Measurements from ENCODE around the gene ARL14EP. TPM values are rescaled to one million over a fixed set of nuclear protein-coding genes. Genes with fewer than 3 reads are reported as not detected.
A peak's percentile ranks its signal among the peaks of the same experiment; 100 is the strongest.

The ARL14EP gene
- total and polyA plus RNA-seq, 4 donors = 36.8 to 53.7 (median 45.1) TPM

DNA sequence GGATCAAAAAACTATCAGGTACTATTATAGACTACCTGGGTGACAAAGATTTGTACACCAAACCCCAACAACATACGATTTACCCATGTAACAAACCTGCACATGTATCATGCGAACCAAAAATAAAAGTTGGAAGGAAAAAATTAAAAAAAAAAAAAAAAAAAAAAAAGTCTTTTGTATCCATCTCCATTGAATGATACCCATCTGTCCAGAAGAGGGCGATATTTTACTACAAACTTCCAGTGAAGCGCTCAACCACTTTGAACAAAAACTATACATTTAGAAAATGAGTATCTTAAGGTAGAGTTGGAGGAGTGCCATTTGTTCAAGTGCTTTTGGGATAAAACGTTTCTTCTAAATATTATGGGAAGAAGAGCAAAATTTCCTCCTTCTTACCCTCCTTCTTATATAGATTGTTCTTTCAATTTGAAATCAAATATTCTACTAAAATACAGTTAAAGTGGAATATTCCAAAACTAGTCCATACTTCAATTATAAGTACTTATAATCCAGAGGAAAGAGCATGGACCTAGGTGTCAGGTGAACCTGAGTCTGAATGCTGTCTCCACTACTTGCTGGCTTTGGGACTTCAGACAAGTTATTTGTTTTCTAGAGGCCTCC is 23.3 kb downstream of the ARL14EP start:
- no CpG with 5 or more reads among the region's 5 CpGs for WGBS (ENCODE audit: insufficient coverage)
- H3K27ac ChIP-seq (ENCODE audit: low read depth, low read length) = no peak overlapping the region
- H3K27me3 ChIP-seq (ENCODE audit: control insufficient read depth, insufficient read depth, low read length) = no peaks in the 10 kb centered on the region
- no peak overlapping the region for H3K4me3 ChIP-seq (ENCODE audit: low read depth, low read length)
- no peaks in the 10 kb centered on the region for H3K9me3 ChIP-seq (ENCODE audit: control insufficient read depth, insufficient read depth, low read length)
- peak in 5 of 6 donors; percentile 60 to 95 (median 69) for DNase-seq (ENCODE audit: low read depth in 4 of 6, low spot score in 6 of 6)
- no peaks in the 10 kb centered on the region for H3K36me3 ChIP-seq (ENCODE audit: control insufficient read depth, insufficient read depth, low read length)
- no peaks in the 10 kb centered on the region for H3K4me1 ChIP-seq (ENCODE audit: control insufficient read depth, insufficient read depth, low read length)

DNA sequence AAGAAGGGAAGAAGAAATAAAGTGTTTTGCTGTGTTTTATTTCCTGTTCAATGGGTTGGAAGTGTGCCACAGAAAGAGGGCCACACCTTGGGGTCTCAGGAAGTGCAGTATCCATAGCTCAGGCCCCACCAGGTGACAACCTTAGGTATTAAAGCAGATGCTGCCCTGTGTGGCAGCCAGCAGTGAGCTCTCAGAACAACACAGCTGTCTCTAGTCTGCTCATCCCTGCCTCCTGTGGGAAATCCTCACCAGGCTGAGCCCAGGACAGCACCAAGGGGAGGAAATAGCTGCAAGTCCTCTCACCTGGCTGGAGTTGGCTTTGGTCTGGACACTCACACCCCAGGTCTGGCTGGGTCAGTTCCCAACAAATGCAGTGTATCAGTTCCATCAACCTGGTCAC is 25.1 kb downstream of the ARL14EP start:
- Histone ChIP-seq H3K27me3 (ENCODE audit: control insufficient read depth, insufficient read depth, low read length) (no peaks in the 10 kb centered on the region), H3K4me3 (ENCODE audit: low read depth, low read length) (no peak overlapping the region), H3K27ac (ENCODE audit: low read depth, low read length) (no peak overlapping the region), H3K4me1 (ENCODE audit: control insufficient read depth, insufficient read depth, low read length) (peaks cover 10% of the 10 kb centered on the region), H3K9me3 (ENCODE audit: control insufficient read depth, insufficient read depth, low read length) (no peaks in the 10 kb centered on the region), H3K36me3 (ENCODE audit: control insufficient read depth, insufficient read depth, low read length) (no peaks in the 10 kb centered on the region)
- no peak for DNase-seq (ENCODE audit: low read depth in 4 of 6, low spot score in 6 of 6)

DNA sequence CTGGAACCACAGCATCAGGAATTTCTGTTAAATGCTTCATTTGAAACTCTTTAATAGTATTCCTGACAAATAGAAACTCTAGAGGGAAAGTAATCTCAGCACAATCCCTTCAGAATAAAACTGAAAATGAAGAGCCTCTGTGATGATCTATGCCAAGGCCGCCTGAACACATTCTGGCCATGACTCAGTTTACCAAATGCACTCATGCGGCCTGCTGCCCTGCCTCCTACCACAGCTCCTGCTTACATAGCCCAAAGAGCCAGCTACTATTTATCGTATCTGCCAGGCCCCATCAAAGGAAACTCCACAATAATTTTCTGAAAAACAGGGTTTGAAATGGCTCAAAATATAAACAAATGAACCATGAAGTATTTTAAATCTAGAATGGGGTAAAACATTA is 27.0 kb downstream of the ARL14EP start:
- no peak for DNase-seq (ENCODE audit: low read depth in 4 of 6, low spot score in 6 of 6)
- WGBS (ENCODE audit: insufficient coverage) = 100% methylated on average over 1 of the region's 3 CpGs
- H3K36me3 ChIP-seq (ENCODE audit: control insufficient read depth, insufficient read depth, low read length) = no peaks in the 10 kb centered on the region
- no peak overlapping the region for H3K27ac ChIP-seq (ENCODE audit: low read depth, low read length)
- no peak overlapping the region for H3K4me3 ChIP-seq (ENCODE audit: low read depth, low read length)
- H3K9me3 ChIP-seq (ENCODE audit: control insufficient read depth, insufficient read depth, low read length) = no peaks in the 10 kb centered on the region
- H3K4me1 ChIP-seq (ENCODE audit: control insufficient read depth, insufficient read depth, low read length) = peaks cover 10% of the 10 kb centered on the region
- H3K27me3 ChIP-seq (ENCODE audit: control insufficient read depth, insufficient read depth, low read length) = no peaks in the 10 kb centered on the region

DNA sequence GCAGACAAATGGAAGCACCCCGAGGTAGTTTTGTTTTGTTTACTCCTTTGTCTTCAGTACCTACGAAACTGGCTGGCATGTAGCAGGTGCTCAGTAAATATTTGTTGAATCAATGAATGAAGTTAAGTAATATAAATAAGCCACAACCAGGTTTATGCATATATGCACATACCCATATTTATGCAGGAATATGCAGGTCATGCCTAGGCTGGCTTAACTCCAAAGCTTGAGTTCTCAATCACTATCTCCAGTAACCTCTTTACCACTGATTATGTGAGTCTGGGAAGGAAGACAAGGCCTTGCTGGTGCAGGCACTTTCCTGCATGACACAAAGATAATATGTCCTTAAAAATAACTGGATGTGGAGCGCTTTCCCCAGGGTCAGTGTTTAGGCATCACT is 27.5 kb downstream of the ARL14EP start:
- no CpG with 5 or more reads among the region's 3 CpGs for WGBS (ENCODE audit: insufficient coverage)
- Histone ChIP-seq H3K36me3 (ENCODE audit: control insufficient read depth, insufficient read depth, low read length) (no peaks in the 10 kb centered on the region), H3K4me3 (ENCODE audit: low read depth, low read length) (no peak overlapping the region), H3K4me1 (ENCODE audit: control insufficient read depth, insufficient read depth, low read length) (peaks cover 10% of the 10 kb centered on the region), H3K27ac (ENCODE audit: low read depth, low read length) (no peak overlapping the region), H3K27me3 (ENCODE audit: control insufficient read depth, insufficient read depth, low read length) (no peaks in the 10 kb centered on the region), H3K9me3 (ENCODE audit: control insufficient read depth, insufficient read depth, low read length) (no peaks in the 10 kb centered on the region)
- no peak for DNase-seq (ENCODE audit: low read depth in 4 of 6, low spot score in 6 of 6)

DNA sequence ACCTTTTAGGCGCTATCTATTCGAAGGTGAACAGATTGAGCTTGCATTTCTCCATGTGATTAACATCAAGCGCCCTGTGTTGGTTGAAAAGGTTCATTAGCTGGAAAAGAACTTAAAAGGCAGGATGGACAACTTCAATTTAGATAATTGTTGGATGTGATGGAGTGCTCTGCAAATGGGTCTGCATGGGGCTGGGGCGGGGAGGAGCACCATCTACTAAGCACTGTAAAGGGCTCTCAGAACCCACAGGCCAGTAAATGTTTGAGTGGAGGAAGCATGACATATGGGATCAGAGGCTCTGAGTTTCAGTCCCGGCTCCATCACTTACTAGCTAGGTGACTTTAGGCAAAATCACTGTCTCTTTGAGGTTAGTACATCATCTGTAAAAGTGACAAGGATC is 28.2 kb downstream of the ARL14EP start:
- 86% methylated on average over 4 of the region's 5 CpGs for WGBS (ENCODE audit: insufficient coverage)
- Histone ChIP-seq H3K9me3 (ENCODE audit: control insufficient read depth, insufficient read depth, low read length) (no peaks in the 10 kb centered on the region), H3K4me3 (ENCODE audit: low read depth, low read length) (no peak overlapping the region), H3K4me1 (ENCODE audit: control insufficient read depth, insufficient read depth, low read length) (peaks cover 10% of the 10 kb centered on the region), H3K36me3 (ENCODE audit: control insufficient read depth, insufficient read depth, low read length) (no peaks in the 10 kb centered on the region), H3K27me3 (ENCODE audit: control insufficient read depth, insufficient read depth, low read length) (no peaks in the 10 kb centered on the region), H3K27ac (ENCODE audit: low read depth, low read length) (no peak overlapping the region)
- peak in 1 of 6 donors; percentile 10 for DNase-seq (ENCODE audit: low read depth in 4 of 6, low spot score in 6 of 6)

DNA sequence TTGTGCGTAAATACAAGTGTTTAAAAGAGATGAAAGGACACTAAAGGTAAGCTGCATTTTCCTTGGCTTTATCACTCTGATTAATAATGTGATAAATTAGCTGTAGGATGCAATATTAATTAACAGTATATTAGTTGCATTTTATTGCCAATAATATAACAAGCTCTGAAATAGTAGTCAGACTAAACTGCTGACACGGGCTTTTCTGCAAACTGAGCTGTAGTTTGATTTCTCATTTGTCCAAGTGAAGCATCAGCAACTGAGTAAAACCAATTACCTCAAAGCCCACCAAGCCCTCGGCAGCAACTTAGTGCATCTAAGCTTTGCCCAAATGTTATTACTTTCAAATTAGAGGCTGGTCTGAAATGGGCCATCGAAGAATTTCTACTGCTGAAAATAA is 33.5 kb downstream of the ARL14EP start:
- DNase-seq (ENCODE audit: low read depth in 4 of 6, low spot score in 6 of 6) = peak in 1 of 6 donors; percentile 73
- Histone ChIP-seq H3K36me3 (ENCODE audit: control insufficient read depth, insufficient read depth, low read length) (no peaks in the 10 kb centered on the region), H3K27ac (ENCODE audit: low read depth, low read length) (no peak overlapping the region), H3K4me3 (ENCODE audit: low read depth, low read length) (no peak overlapping the region), H3K27me3 (ENCODE audit: control insufficient read depth, insufficient read depth, low read length) (no peaks in the 10 kb centered on the region), H3K4me1 (ENCODE audit: control insufficient read depth, insufficient read depth, low read length) (peaks cover 13% of the 10 kb centered on the region), H3K9me3 (ENCODE audit: control insufficient read depth, insufficient read depth, low read length) (no peaks in the 10 kb centered on the region)
- WGBS (ENCODE audit: insufficient coverage) = 90% methylated on average over 2 of the region's 4 CpGs

DNA sequence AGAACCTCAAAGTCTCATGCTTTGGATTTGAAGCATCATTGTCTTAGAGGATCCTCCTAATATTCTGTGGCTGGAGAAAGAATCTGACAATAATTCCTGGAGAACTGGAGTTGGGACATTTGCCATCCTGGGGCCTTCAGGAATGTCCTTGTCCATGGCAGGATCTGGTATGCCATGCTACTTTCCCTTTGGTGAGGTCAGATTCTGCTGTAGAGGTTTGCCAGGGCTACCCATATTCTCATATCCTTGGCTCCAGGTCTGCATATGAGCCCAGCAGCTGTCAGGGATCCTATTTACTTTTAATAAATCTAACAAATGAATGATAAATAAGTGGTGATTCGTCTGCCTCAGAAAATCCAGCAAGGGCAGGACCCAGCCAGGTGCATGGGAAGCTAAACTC is 35.0 kb downstream of the ARL14EP start:
- Histone ChIP-seq H3K27ac (ENCODE audit: low read depth, low read length) (no peak overlapping the region), H3K4me3 (ENCODE audit: low read depth, low read length) (no peak overlapping the region), H3K36me3 (ENCODE audit: control insufficient read depth, insufficient read depth, low read length) (no peaks in the 10 kb centered on the region), H3K4me1 (ENCODE audit: control insufficient read depth, insufficient read depth, low read length) (peaks cover 4% of the 10 kb centered on the region), H3K27me3 (ENCODE audit: control insufficient read depth, insufficient read depth, low read length) (no peaks in the 10 kb centered on the region), H3K9me3 (ENCODE audit: control insufficient read depth, insufficient read depth, low read length) (no peaks in the 10 kb centered on the region)
- WGBS (ENCODE audit: insufficient coverage) = no CpG with 5 or more reads among the region's 1 CpG
- no peak for DNase-seq (ENCODE audit: low read depth in 4 of 6, low spot score in 6 of 6)

DNA sequence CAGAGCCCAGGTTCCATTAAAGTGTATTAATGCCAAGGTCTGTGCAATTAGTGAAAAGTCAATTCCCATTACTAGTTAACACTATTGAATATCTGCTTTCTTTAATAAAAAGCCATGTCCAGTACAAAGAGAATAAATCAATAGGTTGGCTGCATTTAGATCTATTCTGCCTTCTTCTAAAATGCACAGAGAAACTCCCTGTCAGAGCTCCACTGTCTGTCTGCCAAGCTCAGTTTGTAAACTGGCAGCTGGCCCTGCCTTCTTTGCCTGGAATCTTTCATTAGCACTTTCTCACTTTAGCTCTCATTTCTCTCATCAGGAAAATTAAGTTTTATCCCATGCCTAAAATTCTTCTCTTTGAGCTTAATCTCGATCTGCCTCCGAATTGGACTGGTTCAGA is 35.6 kb downstream of the ARL14EP start:
- H3K9me3 ChIP-seq (ENCODE audit: control insufficient read depth, insufficient read depth, low read length) = no peaks in the 10 kb centered on the region
- peak overlapping the region; percentile 17 for H3K27ac ChIP-seq (ENCODE audit: low read depth, low read length)
- no peaks in the 10 kb centered on the region for H3K36me3 ChIP-seq (ENCODE audit: control insufficient read depth, insufficient read depth, low read length)
- H3K4me3 ChIP-seq (ENCODE audit: low read depth, low read length) = no peak overlapping the region
- WGBS (ENCODE audit: insufficient coverage) = 29% methylated on average over 2 of the region's 2 CpGs
- peak in 5 of 6 donors; percentile 31 to 93 (median 41) for DNase-seq (ENCODE audit: low read depth in 4 of 6, low spot score in 6 of 6)
- H3K4me1 ChIP-seq (ENCODE audit: control insufficient read depth, insufficient read depth, low read length) = peaks cover 3% of the 10 kb centered on the region
- no peaks in the 10 kb centered on the region for H3K27me3 ChIP-seq (ENCODE audit: control insufficient read depth, insufficient read depth, low read length)

DNA sequence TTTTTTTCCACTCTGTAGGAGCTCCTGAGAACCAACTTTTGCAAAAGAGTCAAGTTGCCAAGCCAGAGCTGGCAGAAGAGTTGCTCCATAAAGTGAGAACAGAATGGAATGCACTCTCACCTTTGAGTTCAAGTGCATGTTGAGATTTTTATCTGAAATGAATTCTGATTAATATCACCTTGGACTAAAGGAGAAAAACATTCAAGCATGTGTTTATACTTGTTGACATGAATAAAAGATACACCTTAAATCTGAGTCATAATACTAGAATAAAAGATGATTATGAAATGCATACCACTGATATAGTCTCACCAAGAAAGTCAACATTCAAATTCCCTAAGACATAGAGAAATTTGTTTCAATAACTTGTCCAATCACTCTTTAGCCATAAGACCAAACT is 37.8 kb downstream of the ARL14EP start:
- peaks cover 7% of the 10 kb centered on the region for H3K4me1 ChIP-seq (ENCODE audit: control insufficient read depth, insufficient read depth, low read length)
- no peak for DNase-seq (ENCODE audit: low read depth in 4 of 6, low spot score in 6 of 6)
- no peaks in the 10 kb centered on the region for H3K27me3 ChIP-seq (ENCODE audit: control insufficient read depth, insufficient read depth, low read length)
- no peak overlapping the region for H3K27ac ChIP-seq (ENCODE audit: low read depth, low read length)
- H3K9me3 ChIP-seq (ENCODE audit: control insufficient read depth, insufficient read depth, low read length) = no peaks in the 10 kb centered on the region
- no peaks in the 10 kb centered on the region for H3K36me3 ChIP-seq (ENCODE audit: control insufficient read depth, insufficient read depth, low read length)
- no peak overlapping the region for H3K4me3 ChIP-seq (ENCODE audit: low read depth, low read length)

DNA sequence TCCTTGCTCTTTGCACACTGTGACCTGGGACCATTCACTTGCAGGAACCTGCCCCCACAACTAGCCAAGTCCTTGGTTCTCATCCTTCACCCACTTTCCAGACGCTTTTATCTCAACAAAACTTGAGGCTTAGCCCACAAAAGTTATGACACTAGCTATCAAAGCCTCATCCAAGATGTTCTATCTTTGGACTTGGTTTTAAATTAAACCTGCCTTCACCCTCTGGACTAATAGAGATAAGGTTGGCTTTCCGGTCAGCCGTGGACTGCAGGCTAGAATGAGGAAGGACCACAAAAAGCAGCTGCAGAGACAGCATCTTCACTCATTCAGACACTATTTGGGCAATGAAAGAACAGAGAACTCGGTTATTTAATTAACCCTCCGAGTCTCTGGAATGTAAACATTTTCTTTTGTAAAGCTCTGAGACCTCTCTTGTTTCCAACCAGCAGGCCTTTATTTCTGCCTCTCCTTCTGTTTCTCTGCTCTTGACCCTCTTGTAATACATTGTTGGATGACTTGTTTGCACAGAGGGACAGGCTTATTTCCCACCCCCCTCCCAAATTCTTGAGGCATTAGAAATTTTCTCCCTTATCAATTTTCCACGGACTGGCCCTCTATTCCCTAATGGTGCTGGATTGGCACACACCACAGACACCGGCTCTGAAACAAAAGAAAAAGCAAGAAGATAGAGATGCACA is 41.4 kb downstream of the ARL14EP start:
- no peaks in the 10 kb centered on the region for H3K27me3 ChIP-seq (ENCODE audit: control insufficient read depth, insufficient read depth, low read length)
- H3K36me3 ChIP-seq (ENCODE audit: control insufficient read depth, insufficient read depth, low read length) = no peaks in the 10 kb centered on the region
- no peaks in the 10 kb centered on the region for H3K9me3 ChIP-seq (ENCODE audit: control insufficient read depth, insufficient read depth, low read length)
- DNase-seq (ENCODE audit: low read depth in 4 of 6, low spot score in 6 of 6) = no peak
- H3K4me1 ChIP-seq (ENCODE audit: control insufficient read depth, insufficient read depth, low read length) = peaks cover 4% of the 10 kb centered on the region
- no peak overlapping the region for H3K27ac ChIP-seq (ENCODE audit: low read depth, low read length)
- WGBS (ENCODE audit: insufficient coverage) = 43% methylated on average over 6 of the region's 7 CpGs
- no peak overlapping the region for H3K4me3 ChIP-seq (ENCODE audit: low read depth, low read length)

Data from spinal cord (tissue), 10 donors.